ENCODE measurements around the gene MAPK10. TPM values are rescaled to one million over a fixed set of nuclear protein-coding genes. Genes with fewer than 3 reads are reported as not detected.

MAPK10 gene
- total RNA-seq, 4 donors from 2014 or later = 4.5 to 13.7 (median 9.8) TPM

- intact Hi-C loops (cut with DNase I) = no loop called here
- Histone ChIP-seq H3K9me3 (no peaks in the 10 kb centered on the region), H3K4me1 (peaks cover 0 to 8% (median 0%) of the 10 kb centered on the region in 4 donors), H3K36me3 (no peaks in the 10 kb centered on the region), H3K27me3 (no peaks in the 10 kb centered on the region), H3K27ac (replicated peaks in 1 of 4) (no peak overlapping the region), H3K4me3 (no peak overlapping the region)
- TF ChIP-seq CTCF (IDR thresholded peaks at IDR 0.05) (no peak), POLR2A (IDR thresholded peaks at IDR 0.05; ENCODE audit: low read depth) (no peak), EP300 (IDR thresholded peaks at IDR 0.05) (no peak)
- WGBS = 65% methylated on average over 3 of the region's 3 CpGs
- DNase-seq (ENCODE audit: extremely low spot score) = no peak
These were observed 136.4 kb downstream of the MAPK10 start for GRCh38 chr4:86223472-86223871.

- H3K4me3 ChIP-seq = no peak overlapping the region
- no peaks in the 10 kb centered on the region for H3K36me3 ChIP-seq
- H3K27me3 ChIP-seq = no peaks in the 10 kb centered on the region
- 79% methylated on average over 4 of the region's 4 CpGs for WGBS
- no peaks in the 10 kb centered on the region for H3K9me3 ChIP-seq
- H3K4me1 ChIP-seq = peaks cover 0 to 8% (median 0%) of the 10 kb centered on the region in 4 donors
- no peak for DNase-seq (ENCODE audit: extremely low spot score)
- TF ChIP-seq EP300 (IDR thresholded peaks at IDR 0.05) (no peak), POLR2AphosphoS5 (IDR thresholded peaks at IDR 0.05) (no peak), POLR2A (IDR thresholded peaks at IDR 0.05; ENCODE audit: low read depth) (no peak), CTCF (IDR thresholded peaks at IDR 0.05) (no peak)
- intact Hi-C loops (cut with DNase I) = no loop called here
- no peak overlapping the region for H3K27ac ChIP-seq (replicated peaks in 1 of 4)
These were observed 138.9 kb downstream of the MAPK10 start for GRCh38 chr4:86221002-86221401.

GRCh38 chr4:86220121-86220520, 139.7 kb downstream of the MAPK10 start:
- H3K4me3 ChIP-seq = no peak overlapping the region
- WGBS = 58% methylated on average over 1 of the region's 1 CpG
- TF ChIP-seq POLR2A (IDR thresholded peaks at IDR 0.05; ENCODE audit: low read depth) = no peak
- no peaks in the 10 kb centered on the region for H3K27me3 ChIP-seq
- H3K36me3 ChIP-seq = no peaks in the 10 kb centered on the region
- peaks cover 0 to 6% (median 1%) of the 10 kb centered on the region in 4 donors for H3K9me3 ChIP-seq
- intact Hi-C loops (cut with DNase I) = no loop called here
- H3K27ac ChIP-seq (replicated peaks in 1 of 4) = no peak overlapping the region
- H3K4me1 ChIP-seq = peaks cover 0 to 8% (median 0%) of the 10 kb centered on the region in 4 donors
- DNase-seq (ENCODE audit: extremely low spot score) = no peak

- TF ChIP-seq POLR2A (IDR thresholded peaks at IDR 0.05; ENCODE audit: low read depth) = no peak
- no peak for TF ChIP-seq EP300 (IDR thresholded peaks at IDR 0.05)
- TF ChIP-seq CTCF (IDR thresholded peaks at IDR 0.05) = no peak
- no peak for TF ChIP-seq POLR2AphosphoS5 (IDR thresholded peaks at IDR 0.05)
- WGBS = 44% methylated on average over 5 of the region's 5 CpGs
- no peaks in the 10 kb centered on the region for H3K36me3 ChIP-seq
- DNase-seq (ENCODE audit: extremely low spot score) = no peak
- H3K9me3 ChIP-seq = peaks cover 0 to 12% (median 10%) of the 10 kb centered on the region in 4 donors
- intact Hi-C loops (cut with DNase I) = no loop called here
- H3K4me1 ChIP-seq = peaks cover 0 to 8% (median 0%) of the 10 kb centered on the region in 4 donors
- no peak overlapping the region for H3K27ac ChIP-seq (replicated peaks in 1 of 4)
- no peak overlapping the region for H3K4me3 ChIP-seq
- no peaks in the 10 kb centered on the region for H3K27me3 ChIP-seq
These were observed 140.9 kb downstream of the MAPK10 start for GRCh38 chr4:86218746-86219473.

GRCh38 chr4:86203176-86203575, 156.7 kb downstream of the MAPK10 start:
- H3K27me3 ChIP-seq = no peaks in the 10 kb centered on the region
- 86% methylated on average over 2 of the region's 2 CpGs for WGBS
- intact Hi-C loops (cut with DNase I) = no loop called here
- H3K27ac ChIP-seq (replicated peaks in 1 of 4) = no peak overlapping the region
- DNase-seq (ENCODE audit: extremely low spot score) = no peak
- H3K36me3 ChIP-seq = no peaks in the 10 kb centered on the region
- no peaks in the 10 kb centered on the region for H3K4me1 ChIP-seq
- no peaks in the 10 kb centered on the region for H3K9me3 ChIP-seq
- H3K4me3 ChIP-seq = no peak overlapping the region
- TF ChIP-seq EP300 (IDR thresholded peaks at IDR 0.05) (no peak), POLR2AphosphoS5 (IDR thresholded peaks at IDR 0.05) (no peak), POLR2A (IDR thresholded peaks at IDR 0.05; ENCODE audit: low read depth) (no peak), CTCF (IDR thresholded peaks at IDR 0.05) (no peak)
